Spleen (tissue), 7 donors: Measurements from ENCODE around the gene METRNL.

Experiments
- CTCF ChIP-seq, 11 experiments: fragments of 200-600 bp in 7 of 11; fragments of 450-650 bp in 4 of 11; sonication (generic) in 4 of 11; IDR thresholded peaks in 8 of 11; conservative IDR thresholded peaks in 3 of 11; 1 replicate in 7 of 11; 2 replicates in 4 of 11; pipeline versions ENCODE4 v1.4.0 to v1.8.0; 2016 to 2021; ENCODE audit warnings: antibody characterized with exemption in 11 of 11, inconsistent platforms in 4 of 11, mild to moderate bottlenecking in 1 of 11
- POLR2A ChIP-seq, 3 donors: fragments of 450-650 bp; IDR thresholded peaks; one replicate each; pipeline ENCODE4 v1.5.1; 2017; ENCODE audit warnings: antibody characterized with exemption in 3 of 3, mild to moderate bottlenecking in 1 of 3
- POLR2AphosphoS5 ChIP-seq, 3 donors: sonication (generic); formaldehyde crosslinking; IDR thresholded peaks; one replicate each; pipeline ENCODE4 v1.5.1; 2017; ENCODE audit warnings: antibody characterized with exemption in 3 of 3
- donor health status: DM: no; HTN: no; CAD: no; lungs with moderate emphysema.
- donor health status: DM: no; HTN: no; CAD: no.
- donor health status: DM: no; HTN: no; CAD: no.

- TF ChIP-seq CTCF (IDR thresholded peaks at IDR 0.05 in 8 of 11, conservative IDR thresholded peaks at IDR 0.05 in 3 of 11), result no peak
- TF ChIP-seq POLR2A (IDR thresholded peaks at IDR 0.05), result no peak
- no peak for TF ChIP-seq POLR2AphosphoS5 (IDR thresholded peaks at IDR 0.05)
Measured at GRCh38 chr17:83126275-83126811, 46.9 kb downstream of the METRNL start.
